ENCODE results near the gene KDM5D.

GRCh38 chrY:19734425-19734824 lies 10.1 kb downstream of the KDM5D start:
- TF ChIP-seq, protein P1, sequence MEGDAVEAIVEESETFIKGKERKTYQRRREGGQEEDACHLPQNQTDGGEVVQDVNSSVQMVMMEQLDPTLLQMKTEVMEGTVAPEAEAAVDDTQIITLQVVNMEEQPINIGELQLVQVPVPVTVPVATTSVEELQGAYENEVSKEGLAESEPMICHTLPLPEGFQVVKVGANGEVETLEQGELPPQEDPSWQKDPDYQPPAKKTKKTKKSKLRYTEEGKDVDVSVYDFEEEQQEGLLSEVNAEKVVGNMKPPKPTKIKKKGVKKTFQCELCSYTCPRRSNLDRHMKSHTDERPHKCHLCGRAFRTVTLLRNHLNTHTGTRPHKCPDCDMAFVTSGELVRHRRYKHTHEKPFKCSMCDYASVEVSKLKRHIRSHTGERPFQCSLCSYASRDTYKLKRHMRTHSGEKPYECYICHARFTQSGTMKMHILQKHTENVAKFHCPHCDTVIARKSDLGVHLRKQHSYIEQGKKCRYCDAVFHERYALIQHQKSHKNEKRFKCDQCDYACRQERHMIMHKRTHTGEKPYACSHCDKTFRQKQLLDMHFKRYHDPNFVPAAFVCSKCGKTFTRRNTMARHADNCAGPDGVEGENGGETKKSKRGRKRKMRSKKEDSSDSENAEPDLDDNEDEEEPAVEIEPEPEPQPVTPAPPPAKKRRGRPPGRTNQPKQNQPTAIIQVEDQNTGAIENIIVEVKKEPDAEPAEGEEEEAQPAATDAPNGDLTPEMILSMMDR (IDR thresholded peaks at IDR 0.05; ENCODE audit: low read depth, low read length) = no peak
- TF ChIP-seq EZH2phosphoT487 (IDR thresholded peaks at IDR 0.05; ENCODE audit: low read depth) = no peak
